Vagina (tissue), 2 donors: ENCODE measurements around the gene CACNA1C.

Source experiments
- POLR2A ChIP-seq, 2 donors: fragments of 450-650 bp; IDR thresholded peaks; one replicate each; pipeline ENCODE4 v1.6.1; 2017; ENCODE audit warnings: antibody characterized with exemption in 2 of 2, mild to moderate bottlenecking in 2 of 2, moderate library complexity in 2 of 2
- TF ChIP-seq, protein P1 (sequence below), 3 experiments: fragments of 450-650 bp in 2 of 3; fragments of 200-600 bp in 1 of 3; sonication (generic) in 1 of 3; IDR thresholded peaks; one replicate each; pipeline ENCODE4 v1.5.1; 2017 to 2019; ENCODE audit warnings: antibody characterized with exemption in 3 of 3, mild to moderate bottlenecking in 2 of 3, moderate library complexity in 2 of 3

DNA sequence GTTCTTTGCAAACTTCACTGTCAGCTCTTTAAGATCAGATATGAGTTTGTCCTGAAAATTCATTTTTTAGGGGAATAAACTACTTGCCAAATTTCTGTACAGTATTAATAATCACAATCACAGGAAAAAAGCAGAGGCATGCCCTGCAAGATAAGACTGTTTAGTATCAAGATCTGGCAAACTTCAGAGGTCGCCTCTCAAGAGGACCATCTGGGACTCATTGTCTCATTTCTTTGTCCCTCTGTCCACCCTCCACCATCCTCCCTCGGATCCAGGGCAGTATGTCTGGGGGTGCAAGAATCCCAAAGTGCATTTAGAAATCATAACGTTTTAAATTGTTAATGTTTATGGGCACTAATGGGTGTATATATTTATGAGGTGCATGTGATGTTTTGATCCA is 509.6 kb downstream of the CACNA1C start:
- TF ChIP-seq, protein P1, sequence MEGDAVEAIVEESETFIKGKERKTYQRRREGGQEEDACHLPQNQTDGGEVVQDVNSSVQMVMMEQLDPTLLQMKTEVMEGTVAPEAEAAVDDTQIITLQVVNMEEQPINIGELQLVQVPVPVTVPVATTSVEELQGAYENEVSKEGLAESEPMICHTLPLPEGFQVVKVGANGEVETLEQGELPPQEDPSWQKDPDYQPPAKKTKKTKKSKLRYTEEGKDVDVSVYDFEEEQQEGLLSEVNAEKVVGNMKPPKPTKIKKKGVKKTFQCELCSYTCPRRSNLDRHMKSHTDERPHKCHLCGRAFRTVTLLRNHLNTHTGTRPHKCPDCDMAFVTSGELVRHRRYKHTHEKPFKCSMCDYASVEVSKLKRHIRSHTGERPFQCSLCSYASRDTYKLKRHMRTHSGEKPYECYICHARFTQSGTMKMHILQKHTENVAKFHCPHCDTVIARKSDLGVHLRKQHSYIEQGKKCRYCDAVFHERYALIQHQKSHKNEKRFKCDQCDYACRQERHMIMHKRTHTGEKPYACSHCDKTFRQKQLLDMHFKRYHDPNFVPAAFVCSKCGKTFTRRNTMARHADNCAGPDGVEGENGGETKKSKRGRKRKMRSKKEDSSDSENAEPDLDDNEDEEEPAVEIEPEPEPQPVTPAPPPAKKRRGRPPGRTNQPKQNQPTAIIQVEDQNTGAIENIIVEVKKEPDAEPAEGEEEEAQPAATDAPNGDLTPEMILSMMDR (IDR thresholded peaks at IDR 0.05): no peak
- TF ChIP-seq POLR2A (IDR thresholded peaks at IDR 0.05): no peak
